ENCODE results near the gene FAM120B.

Gene FAM120B

GRCh38 chr6:170270984-170271593 is 35.5 kb upstream of the FAM120B start:
- H3K4me3 ChIP-seq (ENCODE audit: low read length) = no peak overlapping the region

DNA sequence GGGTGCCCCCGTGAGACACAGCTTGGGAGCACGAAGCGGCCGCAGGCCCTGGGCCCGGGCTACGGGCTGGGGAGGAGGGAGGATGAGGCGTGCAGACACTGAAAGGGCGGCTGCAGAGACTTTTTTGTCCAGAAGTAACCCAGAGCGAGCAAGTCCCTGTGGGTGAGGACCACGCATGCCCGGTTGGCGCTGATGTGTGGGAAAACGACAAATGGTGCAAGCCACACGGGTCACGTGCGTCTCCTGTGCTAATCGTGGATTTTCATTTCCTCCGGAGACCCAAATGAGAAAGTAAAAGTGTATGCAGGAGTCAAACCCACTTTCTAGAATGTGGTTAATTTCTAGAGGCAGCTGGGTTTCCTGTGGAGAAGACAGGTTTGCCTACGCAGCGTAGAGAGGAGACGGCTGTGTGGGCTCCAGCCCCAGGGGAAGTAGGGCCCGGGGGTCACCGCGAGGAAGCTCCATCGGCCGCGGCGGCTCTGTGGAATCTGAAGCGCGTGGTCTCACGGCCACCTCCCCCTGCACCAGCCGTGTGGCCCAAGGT is 34.7 kb upstream of the FAM120B start:
- Histone ChIP-seq H3K4me2 (ENCODE audit: low read length) (0 out of 2 replicates have a peak overlapping the region, but pooled peaks have one; percentile 1), H3K4me1 (ENCODE audit: control insufficient read depth, low read length) (no peaks in the 10 kb centered on the region), H3F3A (ENCODE audit: control insufficient read depth, insufficient read depth) (no peaks in the 10 kb centered on the region), H3K79me2 (ENCODE audit: control insufficient read depth, low read length) (no peaks in the 10 kb centered on the region), H4K20me1 (ENCODE audit: control insufficient read depth, insufficient read depth, low read depth, low read length) (no peaks in the 10 kb centered on the region), H3K27me3 (ENCODE audit: control insufficient read depth, low read length) (no peaks in the 10 kb centered on the region), H3K27ac (ENCODE audit: low read depth, low read length) (no peak overlapping the region), H3K36me3 (ENCODE audit: control insufficient read depth, low read length) (no peaks in the 10 kb centered on the region), H3K9me3 (ENCODE audit: control insufficient read depth, insufficient read depth, low read length) (no peaks in the 10 kb centered on the region), H3K4me3 (ENCODE audit: low read length) (no peak overlapping the region), H3K9me2 (replicated peaks; ENCODE audit: control insufficient read depth, low read length) (no peaks in the 10 kb centered on the region)
- TF ChIP-seq EZH2phosphoT487 (IDR thresholded peaks at IDR 0.05; ENCODE audit: borderline replicate concordance, low read length) = no peak
- no peak for TF ChIP-seq CTCF (IDR thresholded peaks at IDR 0.05; ENCODE audit: low read depth, low read length, poor library complexity, severe bottlenecking)

More at GRCh38 chr6:170270984-170271593, 35.5 kb upstream of the FAM120B start:
- H3K36me3 ChIP-seq (ENCODE audit: control insufficient read depth, low read length) = no peaks in the 10 kb centered on the region
- no peaks in the 10 kb centered on the region for H4K20me1 ChIP-seq (ENCODE audit: control insufficient read depth, insufficient read depth, low read depth, low read length)
- H3K9me2 ChIP-seq (replicated peaks; ENCODE audit: control insufficient read depth, low read length) = no peaks in the 10 kb centered on the region
- no peak for TF ChIP-seq EZH2phosphoT487 (IDR thresholded peaks at IDR 0.05; ENCODE audit: borderline replicate concordance, low read length)
- no peak for TF ChIP-seq CTCF (IDR thresholded peaks at IDR 0.05; ENCODE audit: low read depth, low read length, poor library complexity, severe bottlenecking)
- no peaks in the 10 kb centered on the region for H3K27me3 ChIP-seq (ENCODE audit: control insufficient read depth, low read length)
- H3K4me1 ChIP-seq (ENCODE audit: control insufficient read depth, low read length) = no peaks in the 10 kb centered on the region
- no peaks in the 10 kb centered on the region for H3F3A ChIP-seq (ENCODE audit: control insufficient read depth, insufficient read depth)
- no peaks in the 10 kb centered on the region for H3K79me2 ChIP-seq (ENCODE audit: control insufficient read depth, low read length)
- no peak overlapping the region for H3K27ac ChIP-seq (ENCODE audit: low read depth, low read length)
- no peaks in the 10 kb centered on the region for H3K9me3 ChIP-seq (ENCODE audit: control insufficient read depth, insufficient read depth, low read length)
- no peak overlapping the region for H3K4me2 ChIP-seq (ENCODE audit: low read length)

DNA sequence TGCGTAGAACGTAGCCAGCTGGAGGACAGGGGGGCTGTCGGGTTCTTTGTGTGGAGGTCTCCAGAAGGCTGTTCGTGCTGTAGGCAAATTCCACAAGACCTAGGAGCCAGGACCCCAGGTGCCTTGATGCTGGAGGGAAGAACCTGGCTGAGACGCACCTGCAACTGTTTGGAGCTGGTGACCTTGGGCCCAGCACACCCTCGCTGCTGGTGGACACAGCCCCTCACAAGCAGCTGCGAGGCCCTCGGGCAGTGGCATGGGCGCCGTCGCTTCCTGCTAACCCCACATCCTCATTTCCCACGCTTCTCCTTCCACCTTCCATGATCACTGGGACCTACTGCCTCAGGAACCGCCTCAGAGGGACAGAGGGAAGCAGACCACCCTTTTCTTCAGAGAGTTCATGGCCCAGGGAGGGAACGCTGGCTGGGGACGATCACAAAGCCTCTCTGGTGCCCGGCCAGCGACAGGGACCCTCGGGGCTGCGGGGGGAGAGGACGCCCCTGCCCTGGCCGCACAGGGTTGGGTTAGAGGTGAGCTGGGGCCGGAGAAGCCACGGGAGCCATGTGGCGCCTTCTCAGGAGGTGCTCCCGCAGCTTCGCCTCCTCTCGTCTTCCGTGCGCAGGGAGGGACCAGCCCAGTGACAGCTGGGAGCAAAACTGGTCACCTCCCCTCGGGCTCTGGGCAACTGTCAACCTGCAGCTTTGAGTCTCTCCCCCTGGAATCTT is 34.1 kb upstream of the FAM120B start:
- Histone ChIP-seq H3K79me2 (ENCODE audit: control insufficient read depth, low read length) (no peaks in the 10 kb centered on the region), H3K9me3 (ENCODE audit: control insufficient read depth, insufficient read depth, low read length) (no peaks in the 10 kb centered on the region), H3F3A (ENCODE audit: control insufficient read depth, insufficient read depth) (no peaks in the 10 kb centered on the region), H4K20me1 (ENCODE audit: control insufficient read depth, insufficient read depth, low read depth, low read length) (no peaks in the 10 kb centered on the region), H3K27me3 (ENCODE audit: control insufficient read depth, low read length) (no peaks in the 10 kb centered on the region), H3K9me2 (replicated peaks; ENCODE audit: control insufficient read depth, low read length) (no peaks in the 10 kb centered on the region), H3K27ac (ENCODE audit: low read depth, low read length) (no peak overlapping the region), H3K4me1 (ENCODE audit: control insufficient read depth, low read length) (no peaks in the 10 kb centered on the region), H3K36me3 (ENCODE audit: control insufficient read depth, low read length) (no peaks in the 10 kb centered on the region), H3K4me3 (ENCODE audit: low read length) (no peak overlapping the region), H3K4me2 (ENCODE audit: low read length) (0 out of 2 replicates have a peak overlapping the region, but pooled peaks have one; percentile 1)
- TF ChIP-seq CTCF (IDR thresholded peaks at IDR 0.05; ENCODE audit: low read depth, low read length, poor library complexity, severe bottlenecking) (no peak), EZH2phosphoT487 (IDR thresholded peaks at IDR 0.05; ENCODE audit: borderline replicate concordance, low read length) (no peak)
